Sigmoid colon (tissue), 4 donors: ENCODE measurements around the gene CXCL6.

Source experiments
- CTCF ChIP-seq, 4 experiments: fragments of 450-650 bp in 3 of 4; fragments of 200-600 bp in 1 of 4; IDR thresholded peaks; one replicate each; pipeline ENCODE4 v1.5.1; 2016 to 2019; ENCODE audit warnings: antibody characterized with exemption in 4 of 4, mild to moderate bottlenecking in 3 of 4, moderate library complexity in 2 of 4
- EP300 ChIP-seq, 4 donors: sonication (generic); formaldehyde crosslinking; IDR thresholded peaks; one replicate each; pipeline ENCODE4 v1.6.1; 2017; ENCODE audit warnings: antibody characterized with exemption in 4 of 4
- POLR2A ChIP-seq, 2 donors: fragments of 450-650 bp; IDR thresholded peaks; one replicate each; pipeline ENCODE4 v1.6.1; 2016; ENCODE audit warnings: antibody characterized with exemption in 2 of 2, mild to moderate bottlenecking in 2 of 2, moderate library complexity in 2 of 2
- POLR2AphosphoS5 ChIP-seq, 4 donors: sonication (generic); formaldehyde crosslinking; IDR thresholded peaks; one replicate each; pipeline ENCODE4 v1.6.1; 2017; ENCODE audit warnings: antibody characterized with exemption in 4 of 4

- TF ChIP-seq POLR2AphosphoS5 (IDR thresholded peaks at IDR 0.05), result no peak
- no peak for TF ChIP-seq CTCF (IDR thresholded peaks at IDR 0.05)
- no peak for TF ChIP-seq POLR2A (IDR thresholded peaks at IDR 0.05)
- TF ChIP-seq EP300 (IDR thresholded peaks at IDR 0.05), result no peak
These were observed 4.9 kb upstream of the CXCL6 start for GRCh38 chr4:73831569-73831968.
